Tibial nerve (tissue), 3 donors: ENCODE data around the gene METTL15.

Source experiments
- POLR2A ChIP-seq, 2 donors: fragments of 450-650 bp; IDR thresholded peaks; one replicate each; pipeline ENCODE4 v1.6.1; 2017; ENCODE audit warnings: antibody characterized with exemption in 2 of 2, mild to moderate bottlenecking in 2 of 2, moderate library complexity in 2 of 2
- TF ChIP-seq, protein P1 (sequence below), 5 experiments: fragments of 200-600 bp in 3 of 5; fragments of 450-650 bp in 2 of 5; sonication (generic) in 3 of 5; IDR thresholded peaks; one replicate each; pipeline ENCODE4 v1.5.1; 2016 to 2019; ENCODE audit warnings: antibody characterized with exemption in 5 of 5, mild to moderate bottlenecking in 3 of 5, moderate library complexity in 2 of 5

DNA sequence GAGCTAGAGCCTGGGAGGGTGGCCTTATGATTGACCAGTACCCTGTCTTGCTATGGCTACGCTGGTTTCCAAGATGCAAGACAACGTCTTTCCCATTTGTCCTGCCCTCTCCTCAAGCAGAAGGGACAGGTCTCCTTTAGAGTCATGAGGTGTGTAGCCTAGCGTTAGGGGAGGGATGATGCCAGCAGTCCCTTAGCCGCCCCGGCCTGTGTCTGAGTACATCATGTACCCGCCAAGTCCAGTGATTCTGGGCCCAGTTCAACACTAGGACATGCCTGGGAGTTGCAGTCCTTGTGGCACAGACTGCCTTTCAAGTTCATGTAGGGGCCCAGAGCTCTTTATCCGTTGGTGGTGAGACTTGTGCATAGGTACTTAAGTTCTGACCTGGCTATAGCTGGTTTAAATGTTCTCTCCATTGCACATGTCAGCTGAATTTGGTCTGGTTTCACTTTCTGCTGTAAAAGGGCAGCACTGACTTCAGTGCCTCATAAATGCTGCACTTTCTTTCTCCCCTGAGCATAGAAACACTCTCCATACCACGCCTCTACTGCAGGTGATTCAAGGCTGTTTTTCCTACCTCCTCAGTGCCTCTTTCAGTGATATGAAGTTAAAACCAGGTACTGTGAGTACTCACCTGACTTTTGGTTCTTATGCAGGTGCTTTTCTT lies 151.1 kb downstream of the METTL15 start:
- TF ChIP-seq, protein P1, sequence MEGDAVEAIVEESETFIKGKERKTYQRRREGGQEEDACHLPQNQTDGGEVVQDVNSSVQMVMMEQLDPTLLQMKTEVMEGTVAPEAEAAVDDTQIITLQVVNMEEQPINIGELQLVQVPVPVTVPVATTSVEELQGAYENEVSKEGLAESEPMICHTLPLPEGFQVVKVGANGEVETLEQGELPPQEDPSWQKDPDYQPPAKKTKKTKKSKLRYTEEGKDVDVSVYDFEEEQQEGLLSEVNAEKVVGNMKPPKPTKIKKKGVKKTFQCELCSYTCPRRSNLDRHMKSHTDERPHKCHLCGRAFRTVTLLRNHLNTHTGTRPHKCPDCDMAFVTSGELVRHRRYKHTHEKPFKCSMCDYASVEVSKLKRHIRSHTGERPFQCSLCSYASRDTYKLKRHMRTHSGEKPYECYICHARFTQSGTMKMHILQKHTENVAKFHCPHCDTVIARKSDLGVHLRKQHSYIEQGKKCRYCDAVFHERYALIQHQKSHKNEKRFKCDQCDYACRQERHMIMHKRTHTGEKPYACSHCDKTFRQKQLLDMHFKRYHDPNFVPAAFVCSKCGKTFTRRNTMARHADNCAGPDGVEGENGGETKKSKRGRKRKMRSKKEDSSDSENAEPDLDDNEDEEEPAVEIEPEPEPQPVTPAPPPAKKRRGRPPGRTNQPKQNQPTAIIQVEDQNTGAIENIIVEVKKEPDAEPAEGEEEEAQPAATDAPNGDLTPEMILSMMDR (IDR thresholded peaks at IDR 0.05): no peak
- TF ChIP-seq POLR2A (IDR thresholded peaks at IDR 0.05): no peak
